ENCODE data around the gene ATF2.

Gene ATF2

GRCh38 chr2:175167792-175168563, at the start of gene ATF2:
TSS of gene ATF2 (minus strand) at chr2:175168203. CDS start at chr2:175136443, 31,760 bp downstream.
- Mint-ChIP-seq H3K27me3 (no peaks in the 10 kb centered on the region), H3K4me3 (peak within 1 kb of the TSS; percentile 89), H3K36me3 (ENCODE audit: insufficient read depth) (peaks cover 10% of the 10 kb centered on the region), H3K27ac (ENCODE audit: low read depth) (peak within 1 kb of the TSS; percentile 94), H3K9me3 (no peaks in the 10 kb centered on the region), H3K4me1 (peaks cover 32% of the 10 kb centered on the region)
- DNase-seq (ENCODE audit: low spot score in 2 of 2) (peak; percentile 94 to 98), ATAC-seq (replicated peaks; ENCODE audit: extremely low read depth, poor library complexity, severe bottlenecking) (peak; percentile 89)

- no peaks in the 10 kb centered on the region for H3K36me3 Mint-ChIP-seq (ENCODE audit: insufficient read depth)
- H3K27me3 Mint-ChIP-seq = no peaks in the 10 kb centered on the region
- H3K9me3 Mint-ChIP-seq = no peaks in the 10 kb centered on the region
- DNase-seq (ENCODE audit: low spot score in 2 of 2) = no peak
- no peak overlapping the region for H3K4me3 Mint-ChIP-seq
- H3K27ac Mint-ChIP-seq (ENCODE audit: low read depth) = peak overlapping the region; percentile 46
- peak; percentile 59 for ATAC-seq (replicated peaks; ENCODE audit: extremely low read depth, poor library complexity, severe bottlenecking)
- H3K4me1 Mint-ChIP-seq = no peaks in the 10 kb centered on the region
These were observed 39.9 kb upstream of the ATF2 start for GRCh38 chr2:175207741-175208438.

GRCh38 chr2:175206866-175207265, 38.9 kb upstream of the ATF2 start:
- Mint-ChIP-seq H3K27ac (ENCODE audit: low read depth) (peak overlapping the region; percentile 46), H3K36me3 (ENCODE audit: insufficient read depth) (no peaks in the 10 kb centered on the region), H3K4me3 (no peak overlapping the region), H3K9me3 (no peaks in the 10 kb centered on the region), H3K4me1 (no peaks in the 10 kb centered on the region), H3K27me3 (peaks cover 2% of the 10 kb centered on the region)
- no peak for ATAC-seq (replicated peaks; ENCODE audit: extremely low read depth, poor library complexity, severe bottlenecking)
- DNase-seq (ENCODE audit: low spot score in 2 of 2) = no peak

GRCh38 chr2:175205523-175205922, 37.5 kb upstream of the ATF2 start:
- ATAC-seq (replicated peaks; ENCODE audit: extremely low read depth, poor library complexity, severe bottlenecking) = no peak
- no peak overlapping the region for H3K27ac Mint-ChIP-seq (ENCODE audit: low read depth)
- no peaks in the 10 kb centered on the region for H3K4me1 Mint-ChIP-seq
- DNase-seq (ENCODE audit: low spot score in 2 of 2) = no peak
- no peaks in the 10 kb centered on the region for H3K9me3 Mint-ChIP-seq
- no peaks in the 10 kb centered on the region for H3K36me3 Mint-ChIP-seq (ENCODE audit: insufficient read depth)
- H3K4me3 Mint-ChIP-seq = no peak overlapping the region
- peaks cover 16% of the 10 kb centered on the region for H3K27me3 Mint-ChIP-seq

GRCh38 chr2:175203621-175204496, 35.9 kb upstream of the ATF2 start:
- peaks cover 32% of the 10 kb centered on the region for H3K27me3 Mint-ChIP-seq
- H3K4me1 Mint-ChIP-seq = no peaks in the 10 kb centered on the region
- no peak for DNase-seq (ENCODE audit: low spot score in 2 of 2)
- no peaks in the 10 kb centered on the region for H3K9me3 Mint-ChIP-seq
- ATAC-seq (replicated peaks; ENCODE audit: extremely low read depth, poor library complexity, severe bottlenecking) = peak; percentile 66
- no peak overlapping the region for H3K27ac Mint-ChIP-seq (ENCODE audit: low read depth)
- H3K4me3 Mint-ChIP-seq = no peak overlapping the region
- H3K36me3 Mint-ChIP-seq (ENCODE audit: insufficient read depth) = no peaks in the 10 kb centered on the region

- Mint-ChIP-seq H3K36me3 (ENCODE audit: insufficient read depth) (peaks cover 3% of the 10 kb centered on the region), H3K9me3 (no peaks in the 10 kb centered on the region), H3K27ac (ENCODE audit: low read depth) (no peak overlapping the region), H3K4me3 (no peak overlapping the region), H3K27me3 (peaks cover 64% of the 10 kb centered on the region), H3K4me1 (peaks cover 5% of the 10 kb centered on the region)
- no peak for ATAC-seq (replicated peaks; ENCODE audit: extremely low read depth, poor library complexity, severe bottlenecking)
- no peak for DNase-seq (ENCODE audit: low spot score in 2 of 2)
These were observed 27.0 kb upstream of the ATF2 start for GRCh38 chr2:175195012-175195411.

- Mint-ChIP-seq H3K27me3 (peaks cover 33% of the 10 kb centered on the region), H3K9me3 (no peaks in the 10 kb centered on the region), H3K36me3 (ENCODE audit: insufficient read depth) (peaks cover 3% of the 10 kb centered on the region), H3K4me3 (no peak overlapping the region), H3K4me1 (peaks cover 5% of the 10 kb centered on the region), H3K27ac (ENCODE audit: low read depth) (no peak overlapping the region)
- DNase-seq (ENCODE audit: low spot score in 2 of 2) (no peak), ATAC-seq (replicated peaks; ENCODE audit: extremely low read depth, poor library complexity, severe bottlenecking) (no peak)
These were observed 20.8 kb upstream of the ATF2 start for GRCh38 chr2:175188761-175189160.

GRCh38 chr2:175187378-175187777, 19.4 kb upstream of the ATF2 start:
- H3K27me3 Mint-ChIP-seq = peaks cover 33% of the 10 kb centered on the region
- H3K9me3 Mint-ChIP-seq = no peaks in the 10 kb centered on the region
- H3K27ac Mint-ChIP-seq (ENCODE audit: low read depth) = no peak overlapping the region
- ATAC-seq (replicated peaks; ENCODE audit: extremely low read depth, poor library complexity, severe bottlenecking) = no peak
- no peak for DNase-seq (ENCODE audit: low spot score in 2 of 2)
- no peak overlapping the region for H3K4me3 Mint-ChIP-seq
- H3K36me3 Mint-ChIP-seq (ENCODE audit: insufficient read depth) = peaks cover 2% of the 10 kb centered on the region
- H3K4me1 Mint-ChIP-seq = no peaks in the 10 kb centered on the region

- H3K9me3 Mint-ChIP-seq = no peaks in the 10 kb centered on the region
- no peak overlapping the region for H3K27ac Mint-ChIP-seq (ENCODE audit: low read depth)
- H3K27me3 Mint-ChIP-seq = peaks cover 6% of the 10 kb centered on the region
These were observed 15.7 kb upstream of the ATF2 start for GRCh38 chr2:175183674-175184073.

GRCh38 chr2:175181877-175182308, 13.9 kb upstream of the ATF2 start:
- peak overlapping the region; percentile 93 for H3K4me3 Mint-ChIP-seq
- H3K36me3 Mint-ChIP-seq (ENCODE audit: insufficient read depth) = peaks cover 28% of the 10 kb centered on the region
- no peaks in the 10 kb centered on the region for H3K9me3 Mint-ChIP-seq
- H3K4me1 Mint-ChIP-seq = peaks cover 19% of the 10 kb centered on the region
- no peak for DNase-seq (ENCODE audit: low spot score in 2 of 2)
- peak overlapping the region; percentile 82 for H3K27ac Mint-ChIP-seq (ENCODE audit: low read depth)
- no peaks in the 10 kb centered on the region for H3K27me3 Mint-ChIP-seq
- ATAC-seq (replicated peaks; ENCODE audit: extremely low read depth, poor library complexity, severe bottlenecking) = no peak

More at GRCh38 chr2:175183674-175184073, 15.7 kb upstream of the ATF2 start:
- DNase-seq (ENCODE audit: low spot score in 2 of 2) = no peak
- no peak for ATAC-seq (replicated peaks; ENCODE audit: extremely low read depth, poor library complexity, severe bottlenecking)
- Mint-ChIP-seq H3K36me3 (ENCODE audit: insufficient read depth) (peaks cover 17% of the 10 kb centered on the region), H3K4me1 (peaks cover 19% of the 10 kb centered on the region), H3K4me3 (no peak overlapping the region)

- peak within 1 kb of the TSS; percentile 82 for H3K27ac Mint-ChIP-seq (ENCODE audit: low read depth)
- DNase-seq (ENCODE audit: low spot score in 2 of 2) (peak; percentile 82 to 86), ATAC-seq (replicated peaks; ENCODE audit: extremely low read depth, poor library complexity, severe bottlenecking) (peak; percentile 90)
- H3K9me3 Mint-ChIP-seq = no peaks in the 10 kb centered on the region
- H3K27me3 Mint-ChIP-seq = no peaks in the 10 kb centered on the region
- H3K4me1 Mint-ChIP-seq = peaks cover 19% of the 10 kb centered on the region
- peak within 1 kb of the TSS; percentile 93 for H3K4me3 Mint-ChIP-seq
- peaks cover 29% of the 10 kb centered on the region for H3K36me3 Mint-ChIP-seq (ENCODE audit: insufficient read depth)
These were observed 13.3 kb upstream of the ATF2 start, which contains the start of gene ATP5MC3 for GRCh38 chr2:175181104-175181876. TSS of gene ATP5MC3 (minus strand) at chr2:175181710. CDS start at chr2:175181393, 317 bp downstream.

Data from central memory CD8-positive, alpha-beta T cell (primary cell).